Measurements from ENCODE around the gene AS3MT.

The AS3MT gene

GRCh38 chr10:102856758-102857424, 12.4 kb upstream of the AS3MT start:
- DNase-seq: no peak

GRCh38 chr10:102859911-102860310, 9.4 kb upstream of the AS3MT start:
- no peak for DNase-seq

GRCh38 chr10:102863660-102864059, 5.6 kb upstream of the AS3MT start:
- no peak for DNase-seq

GRCh38 chr10:102865620-102866019, 3.6 kb upstream of the AS3MT start:
- DNase-seq: no peak

GRCh38 chr10:102868911-102869257, 386 bp upstream of the AS3MT start:
- DNase-seq: no peak

- no peak for DNase-seq
These were observed 951 bp downstream of the AS3MT start for GRCh38 chr10:102870221-102870620.

- DNase-seq: no peak
These were observed 2.9 kb downstream of the AS3MT start for GRCh38 chr10:102872163-102872562.

GRCh38 chr10:102876747-102877153, 7.5 kb downstream of the AS3MT start:
- no peak for DNase-seq

GRCh38 chr10:102878629-102879028, 9.4 kb downstream of the AS3MT start:
- no peak for DNase-seq

GRCh38 chr10:102880256-102880655, 11.0 kb downstream of the AS3MT start:
- no peak for DNase-seq

- no peak for DNase-seq
These were observed 18.8 kb downstream of the AS3MT start for GRCh38 chr10:102888048-102888447.

- no peak for DNase-seq
These were observed 25.4 kb downstream of the AS3MT start for GRCh38 chr10:102894466-102895213.

GRCh38 chr10:102900006-102900405, 30.7 kb downstream of the AS3MT start:
- no peak for DNase-seq

- no peak for DNase-seq
These were observed 35.1 kb downstream of the AS3MT start for GRCh38 chr10:102904346-102904745.

- no peak for DNase-seq
These were observed 37.2 kb downstream of the AS3MT start for GRCh38 chr10:102906507-102906906.

GRCh38 chr10:102914781-102915180, 45.5 kb downstream of the AS3MT start:
- no peak for DNase-seq

GRCh38 chr10:102916173-102916572, 46.9 kb downstream of the AS3MT start:
- DNase-seq: no peak

GRCh38 chr10:102917314-102917961, 48.2 kb downstream of the AS3MT start:
- DNase-seq: no peak

- DNase-seq: peak; percentile 83
These were observed 48.9 kb downstream of the AS3MT start, which contains the start of gene CNNM2 for GRCh38 chr10:102917962-102918816. Gene CNNM2 (plus strand): TSS chr10:102918294. CDS start chr10:102918481, 187 bp downstream.

GRCh38 chr10:102918817-102919245, 49.6 kb downstream of the AS3MT start:
- DNase-seq: no peak

GRCh38 chr10:102919246-102919959, 50.1 kb downstream of the AS3MT start:
- DNase-seq: no peak

- no peak for DNase-seq
These were observed 50.9 kb downstream of the AS3MT start for GRCh38 chr10:102919992-102920739.

All from NCI-H187 treated with DMSO at 0.1 percent for 48 hours (cell line).